ENCODE data around the gene URB2. TPM values are rescaled to one million over a fixed set of nuclear protein-coding genes. Genes with fewer than 3 reads are reported as not detected.

URB2 gene
- total and polyA plus RNA-seq, 2 of the 13 experiments (the other 11 are each of a cell fraction or from before 2014, with no cell fraction given), result 4.0 to 17.6 TPM

DNA sequence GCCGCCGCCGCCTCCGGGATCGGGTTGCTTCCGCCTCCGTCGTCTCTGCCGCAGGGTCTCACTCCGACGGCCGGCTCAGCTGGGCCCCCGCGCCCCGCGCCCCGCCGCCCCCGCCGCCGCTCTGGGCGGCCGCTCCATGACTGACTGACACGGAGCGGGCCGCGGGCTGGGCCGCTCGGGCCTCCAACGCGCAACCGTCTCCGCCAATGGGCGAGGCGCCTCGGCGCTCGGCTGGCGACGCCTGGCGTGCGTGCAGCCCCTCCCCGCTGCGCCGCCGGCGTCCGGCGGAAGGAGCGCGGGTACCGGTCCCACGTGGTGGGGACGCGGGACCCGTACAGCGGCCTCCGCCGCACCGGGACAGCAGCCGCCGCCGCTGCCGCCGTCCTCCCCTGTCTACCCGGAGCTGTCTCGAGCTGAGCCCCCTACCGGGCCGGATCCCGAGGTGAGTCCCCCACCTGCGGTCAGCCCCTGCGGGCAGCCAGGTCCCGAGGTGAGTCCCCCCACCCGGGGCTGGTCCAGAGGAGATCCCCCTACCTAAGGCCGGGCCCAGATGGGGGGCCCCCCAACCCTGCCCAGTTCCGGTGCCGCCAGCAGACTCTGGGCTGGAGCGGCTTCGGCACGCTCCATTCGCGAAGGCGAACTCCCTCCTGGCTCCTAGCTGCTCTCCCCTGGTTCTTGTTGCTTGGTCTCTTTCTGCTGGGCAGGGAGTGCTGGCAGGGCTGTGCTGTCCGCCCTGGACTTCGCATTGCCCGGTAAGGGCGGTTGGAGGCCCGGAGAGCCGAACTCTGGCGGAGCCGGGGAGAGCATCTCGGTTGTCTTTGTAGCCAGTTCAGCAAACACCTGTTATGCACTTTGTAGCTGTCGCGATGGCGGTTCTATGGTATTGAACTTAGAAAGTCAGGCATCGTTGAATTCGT is at the start of gene URB2, which contains the start of gene TAF5L (continued):
- TF ChIP-seq, protein P1, sequence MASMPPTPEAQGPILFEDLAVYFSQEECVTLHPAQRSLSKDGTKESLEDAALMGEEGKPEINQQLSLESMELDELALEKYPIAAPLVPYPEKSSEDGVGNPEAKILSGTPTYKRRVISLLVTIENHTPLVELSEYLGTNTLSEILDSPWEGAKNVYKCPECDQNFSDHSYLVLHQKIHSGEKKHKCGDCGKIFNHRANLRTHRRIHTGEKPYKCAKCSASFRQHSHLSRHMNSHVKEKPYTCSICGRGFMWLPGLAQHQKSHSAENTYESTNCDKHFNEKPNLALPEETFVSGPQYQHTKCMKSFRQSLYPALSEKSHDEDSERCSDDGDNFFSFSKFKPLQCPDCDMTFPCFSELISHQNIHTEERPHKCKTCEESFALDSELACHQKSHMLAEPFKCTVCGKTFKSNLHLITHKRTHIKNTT (CRISPR knock-in tag; IDR thresholded peaks at IDR 0.05), result no peak
- TF ChIP-seq ZNF878 (CRISPR knock-in tag; IDR thresholded peaks at IDR 0.05), result no peak
- peak; percentile 43 for TF ChIP-seq NR2C2 (CRISPR knock-in tag; IDR thresholded peaks at IDR 0.05; ENCODE audit: borderline replicate concordance)
- TF ChIP-seq, protein P2, sequence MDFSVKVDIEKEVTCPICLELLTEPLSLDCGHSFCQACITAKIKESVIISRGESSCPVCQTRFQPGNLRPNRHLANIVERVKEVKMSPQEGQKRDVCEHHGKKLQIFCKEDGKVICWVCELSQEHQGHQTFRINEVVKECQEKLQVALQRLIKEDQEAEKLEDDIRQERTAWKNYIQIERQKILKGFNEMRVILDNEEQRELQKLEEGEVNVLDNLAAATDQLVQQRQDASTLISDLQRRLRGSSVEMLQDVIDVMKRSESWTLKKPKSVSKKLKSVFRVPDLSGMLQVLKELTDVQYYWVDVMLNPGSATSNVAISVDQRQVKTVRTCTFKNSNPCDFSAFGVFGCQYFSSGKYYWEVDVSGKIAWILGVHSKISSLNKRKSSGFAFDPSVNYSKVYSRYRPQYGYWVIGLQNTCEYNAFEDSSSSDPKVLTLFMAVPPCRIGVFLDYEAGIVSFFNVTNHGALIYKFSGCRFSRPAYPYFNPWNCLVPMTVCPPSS (IDR thresholded peaks at IDR 0.05), result no peak
- TF ChIP-seq ELF4 (CRISPR knock-in tag; IDR thresholded peaks at IDR 0.05; ENCODE audit: borderline replicate concordance), result no peak
- TF ChIP-seq SAFB2 (CRISPR knock-in tag; IDR thresholded peaks at IDR 0.05; ENCODE audit: borderline replicate concordance, low read depth), result peak; percentile 88
- no peak for TF ChIP-seq SMARCC2 (IDR thresholded peaks at IDR 0.05)
- TF ChIP-seq GLI4 (CRISPR knock-in tag; IDR thresholded peaks at IDR 0.05; ENCODE audit: borderline replicate concordance), result peak; percentile 94; the same call in 1 of the 2 replicates
- TF ChIP-seq AGO1 (IDR thresholded peaks at IDR 0.05; ENCODE audit: low read depth, low read length, poor library complexity, severe bottlenecking), result no peak
- peak; percentile 91 for TF ChIP-seq DMAP1 (CRISPR knock-in tag; IDR thresholded peaks at IDR 0.05)
- TF ChIP-seq, protein P3, sequence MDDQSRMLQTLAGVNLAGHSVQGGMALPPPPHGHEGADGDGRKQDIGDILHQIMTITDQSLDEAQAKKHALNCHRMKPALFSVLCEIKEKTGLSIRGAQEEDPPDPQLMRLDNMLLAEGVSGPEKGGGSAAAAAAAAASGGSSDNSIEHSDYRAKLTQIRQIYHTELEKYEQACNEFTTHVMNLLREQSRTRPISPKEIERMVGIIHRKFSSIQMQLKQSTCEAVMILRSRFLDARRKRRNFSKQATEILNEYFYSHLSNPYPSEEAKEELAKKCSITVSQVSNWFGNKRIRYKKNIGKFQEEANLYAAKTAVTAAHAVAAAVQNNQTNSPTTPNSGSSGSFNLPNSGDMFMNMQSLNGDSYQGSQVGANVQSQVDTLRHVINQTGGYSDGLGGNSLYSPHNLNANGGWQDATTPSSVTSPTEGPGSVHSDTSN (CRISPR knock-in tag; IDR thresholded peaks at IDR 0.05; ENCODE audit: borderline replicate concordance), result no peak
- TF ChIP-seq CENPT (CRISPR knock-in tag; IDR thresholded peaks at IDR 0.05; ENCODE audit: low read depth), result peak; percentile 65; the same call in 1 of the 2 replicates
- TF ChIP-seq ZFP36 (IDR thresholded peaks at IDR 0.05; ENCODE audit: borderline replicate concordance, low read depth, low read length, partially characterized antibody), result no peak
- TF ChIP-seq HNF4A (CRISPR knock-in tag; IDR thresholded peaks at IDR 0.05), result no peak
- TF ChIP-seq NCOA5 (CRISPR knock-in tag; IDR thresholded peaks at IDR 0.05), result no peak
- TF ChIP-seq ZNF7 (CRISPR knock-in tag; IDR thresholded peaks at IDR 0.05), result no peak
- no peak for TF ChIP-seq ZNF260 (CRISPR knock-in tag; IDR thresholded peaks at IDR 0.05; ENCODE audit: borderline replicate concordance, low read depth)
- TF ChIP-seq, protein P4, sequence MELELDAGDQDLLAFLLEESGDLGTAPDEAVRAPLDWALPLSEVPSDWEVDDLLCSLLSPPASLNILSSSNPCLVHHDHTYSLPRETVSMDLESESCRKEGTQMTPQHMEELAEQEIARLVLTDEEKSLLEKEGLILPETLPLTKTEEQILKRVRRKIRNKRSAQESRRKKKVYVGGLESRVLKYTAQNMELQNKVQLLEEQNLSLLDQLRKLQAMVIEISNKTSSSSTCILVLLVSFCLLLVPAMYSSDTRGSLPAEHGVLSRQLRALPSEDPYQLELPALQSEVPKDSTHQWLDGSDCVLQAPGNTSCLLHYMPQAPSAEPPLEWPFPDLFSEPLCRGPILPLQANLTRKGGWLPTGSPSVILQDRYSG (CRISPR knock-in tag; IDR thresholded peaks at IDR 0.05), result no peak
- TF ChIP-seq, protein P5, sequence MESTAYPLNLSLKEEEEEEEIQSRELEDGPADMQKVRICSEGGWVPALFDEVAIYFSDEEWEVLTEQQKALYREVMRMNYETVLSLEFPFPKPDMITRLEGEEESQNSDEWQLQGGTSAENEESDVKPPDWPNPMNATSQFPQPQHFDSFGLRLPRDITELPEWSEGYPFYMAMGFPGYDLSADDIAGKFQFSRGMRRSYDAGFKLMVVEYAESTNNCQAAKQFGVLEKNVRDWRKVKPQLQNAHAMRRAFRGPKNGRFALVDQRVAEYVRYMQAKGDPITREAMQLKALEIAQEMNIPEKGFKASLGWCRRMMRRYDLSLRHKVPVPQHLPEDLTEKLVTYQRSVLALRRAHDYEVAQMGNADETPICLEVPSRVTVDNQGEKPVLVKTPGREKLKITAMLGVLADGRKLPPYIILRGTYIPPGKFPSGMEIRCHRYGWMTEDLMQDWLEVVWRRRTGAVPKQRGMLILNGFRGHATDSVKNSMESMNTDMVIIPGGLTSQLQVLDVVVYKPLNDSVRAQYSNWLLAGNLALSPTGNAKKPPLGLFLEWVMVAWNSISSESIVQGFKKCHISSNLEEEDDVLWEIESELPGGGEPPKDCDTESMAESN (CRISPR knock-in tag; conservative IDR thresholded peaks at IDR 0.05), result peak; percentile 70; the same call in 1 of the 2 replicates
- TF ChIP-seq ZNF296 (CRISPR knock-in tag; conservative IDR thresholded peaks at IDR 0.05), result no peak
- TF ChIP-seq ZKSCAN1 (IDR thresholded peaks at IDR 0.05; ENCODE audit: low read length), result no peak
- no peak for TF ChIP-seq SOX13 (IDR thresholded peaks at IDR 0.05)
- no peak for TF ChIP-seq SOX13 (CRISPR knock-in tag; conservative IDR thresholded peaks at IDR 0.05 in 1 of 2, IDR thresholded peaks at IDR 0.05 in 1 of 2)
